Measurements from ENCODE around the gene ZBP1.
"Not testable (repeated sequence)": the region's sequence is repeated elsewhere in the genome, so short reads cannot be mapped to it uniquely, and the experiment has no call there.

ZBP1 gene

DNA sequence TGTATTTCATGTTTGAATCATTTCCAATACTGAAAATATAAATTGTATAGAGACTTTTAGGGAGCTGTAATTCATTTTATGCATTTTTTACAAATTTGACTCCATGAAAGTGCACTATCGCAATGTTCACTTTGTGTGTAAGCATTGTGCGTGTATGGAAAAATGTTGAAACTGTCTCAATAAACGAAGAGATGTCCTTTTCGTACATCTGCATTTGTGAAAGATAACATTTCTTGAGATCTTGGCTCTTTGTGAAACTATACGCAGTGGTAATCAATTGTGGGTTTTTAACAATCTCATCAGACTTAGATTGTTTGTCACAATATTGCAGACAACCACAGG lies 18.6 kb upstream of the ZBP1 start:
- DNase-seq (ENCODE audit: low read depth), result no peak

- no peak for DNase-seq (ENCODE audit: low read depth)
These were observed 18.1 kb upstream of the ZBP1 start for GRCh38 chr20:57638173-57638894.

- DNase-seq (ENCODE audit: low read depth), result no peak
These were observed 13.8 kb upstream of the ZBP1 start for GRCh38 chr20:57633945-57634491.

DNA sequence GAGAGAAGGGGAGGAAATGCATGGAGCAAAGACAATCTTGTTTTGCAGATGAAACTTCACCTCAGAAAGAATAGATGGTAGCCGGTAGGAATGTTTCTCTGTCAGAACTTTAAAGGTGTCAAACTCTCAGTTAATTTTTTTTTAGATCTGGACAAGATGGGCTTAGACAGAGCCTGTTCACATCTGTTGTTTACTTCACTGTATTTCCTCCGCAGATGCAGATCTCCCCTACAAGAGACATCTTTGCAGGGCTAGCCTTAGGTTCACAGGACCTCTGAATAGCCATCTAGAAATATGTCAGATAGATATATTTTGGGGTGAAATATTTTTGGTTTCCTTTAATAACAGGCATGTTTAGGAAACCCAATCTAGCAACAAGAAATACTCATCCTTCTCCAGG lies 12.1 kb upstream of the ZBP1 start:
- no peak for DNase-seq (ENCODE audit: low read depth)

- no peak for DNase-seq (ENCODE audit: low read depth)
These were observed 9.8 kb upstream of the ZBP1 start for GRCh38 chr20:57630061-57630460.

- DNase-seq (ENCODE audit: low read depth), result not testable (repeated sequence)
These were observed 9.3 kb upstream of the ZBP1 start for GRCh38 chr20:57629491-57629901.

GRCh38 chr20:57628962-57629308 lies 8.7 kb upstream of the ZBP1 start:
- not testable (repeated sequence) for DNase-seq (ENCODE audit: low read depth)

GRCh38 chr20:57628047-57628961 lies 8.1 kb upstream of the ZBP1 start:
- peak; percentile 55 for DNase-seq (ENCODE audit: low read depth)

DNA sequence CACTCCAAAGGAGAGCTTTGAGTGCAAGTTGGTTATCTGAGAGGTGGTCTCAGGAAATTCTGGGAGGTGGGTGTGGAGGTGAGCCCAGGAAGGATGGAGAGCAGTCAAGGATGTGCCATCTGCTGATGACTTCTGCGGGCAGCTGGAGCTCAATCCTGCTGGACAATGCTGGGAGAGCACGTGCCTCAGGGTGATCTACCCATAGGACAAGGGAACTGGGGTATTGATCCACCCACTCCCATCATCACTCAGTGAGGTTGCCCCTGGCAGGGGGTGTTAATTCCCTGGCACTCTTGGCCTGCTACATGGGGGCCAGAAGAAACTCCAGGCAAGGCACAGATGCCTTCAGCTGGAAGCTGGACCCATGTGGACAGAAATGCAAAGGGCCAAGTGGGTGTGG lies 7.1 kb upstream of the ZBP1 start:
- DNase-seq (ENCODE audit: low read depth), result no peak

GRCh38 chr20:57625978-57626377 lies 5.8 kb upstream of the ZBP1 start:
- DNase-seq (ENCODE audit: low read depth), result no peak

- DNase-seq (ENCODE audit: low read depth), result no peak
These were observed 5.1 kb upstream of the ZBP1 start for GRCh38 chr20:57625181-57625958.

DNA sequence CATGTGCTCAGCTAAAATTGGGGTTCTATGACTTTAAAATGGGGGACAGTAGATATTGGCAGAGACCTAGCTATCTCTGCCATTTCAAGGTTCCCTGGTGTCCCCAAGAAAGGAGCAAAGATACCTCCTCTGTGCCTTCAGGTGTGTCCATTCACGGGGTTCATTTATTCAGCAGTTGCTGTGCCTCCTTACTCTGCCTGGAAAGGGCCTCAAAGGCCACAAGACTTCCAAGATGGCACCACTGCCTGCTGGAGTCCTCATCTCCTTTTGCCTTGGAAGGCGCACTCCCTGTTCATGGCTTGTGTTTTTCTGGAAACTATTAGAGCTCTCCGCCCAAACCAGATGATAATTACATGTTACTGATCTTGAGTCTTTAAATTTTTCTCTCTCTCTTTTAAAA lies 3.9 kb upstream of the ZBP1 start:
- DNase-seq (ENCODE audit: low read depth), result no peak

GRCh38 chr20:57622579-57623381 lies 2.6 kb upstream of the ZBP1 start:
- peak; percentile 67 for DNase-seq (ENCODE audit: low read depth)

GRCh38 chr20:57622201-57622570 lies 2.0 kb upstream of the ZBP1 start:
- DNase-seq (ENCODE audit: low read depth), result no peak

DNA sequence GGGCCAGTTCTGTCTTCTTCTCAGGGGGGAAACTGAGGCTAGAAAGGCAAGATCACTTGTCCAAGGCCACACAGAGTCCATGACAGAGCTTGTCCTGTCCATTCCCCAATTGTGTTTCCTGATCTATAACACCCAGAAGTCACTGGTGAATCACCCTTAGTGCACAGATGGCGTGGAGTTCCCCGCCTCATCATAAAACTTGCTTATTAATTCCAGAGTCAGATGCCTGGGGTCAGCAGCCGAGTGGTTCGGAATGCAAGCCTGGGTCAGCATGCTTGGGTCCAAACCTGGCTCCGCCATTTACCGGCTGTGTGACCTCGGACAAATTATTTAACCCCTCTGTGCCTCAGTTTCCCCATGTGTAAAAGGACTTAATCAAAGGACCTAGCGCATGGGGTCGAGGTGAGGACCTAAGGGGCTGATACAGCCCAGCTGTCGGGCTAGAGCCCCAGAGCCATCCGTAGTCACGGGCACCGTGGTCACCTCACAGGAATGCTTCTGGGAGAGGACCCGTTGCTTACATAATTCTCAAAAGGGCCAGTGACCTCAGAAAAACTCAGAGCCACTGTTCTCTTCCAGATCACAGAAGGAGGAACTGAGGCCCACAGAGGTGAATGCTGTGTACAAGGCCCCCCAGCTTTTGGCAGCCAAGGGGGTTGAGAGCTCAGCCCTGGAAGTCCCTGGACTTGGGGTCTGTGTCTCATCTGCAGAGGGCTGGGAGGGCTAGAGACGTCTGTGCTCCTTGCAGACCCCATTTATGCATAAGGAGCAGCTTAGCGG lies 1.4 kb upstream of the ZBP1 start:
- no peak for DNase-seq (ENCODE audit: low read depth)

- no peak for DNase-seq (ENCODE audit: low read depth)
These were observed 773 bp upstream of the ZBP1 start for GRCh38 chr20:57620999-57621398.

GRCh38 chr20:57619051-57619831 lies 985 bp downstream of the ZBP1 start:
- DNase-seq (ENCODE audit: low read depth), result peak; percentile 38

DNA sequence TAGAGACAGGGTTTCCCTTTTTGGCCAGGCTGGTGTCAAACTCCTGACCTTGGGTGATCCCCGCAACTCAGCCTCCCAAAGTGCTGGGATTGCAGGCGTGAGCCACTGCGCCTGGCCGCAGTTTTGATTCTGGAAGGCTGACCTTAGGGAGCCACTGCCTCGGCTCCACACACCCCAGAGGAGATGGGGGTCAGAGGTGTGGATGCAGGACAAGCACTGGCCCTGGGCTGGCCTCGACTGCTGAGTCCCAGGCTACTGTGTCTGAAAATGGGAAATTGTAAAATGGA lies 1.5 kb downstream of the ZBP1 start:
- DNase-seq (ENCODE audit: low read depth), result no peak

DNA sequence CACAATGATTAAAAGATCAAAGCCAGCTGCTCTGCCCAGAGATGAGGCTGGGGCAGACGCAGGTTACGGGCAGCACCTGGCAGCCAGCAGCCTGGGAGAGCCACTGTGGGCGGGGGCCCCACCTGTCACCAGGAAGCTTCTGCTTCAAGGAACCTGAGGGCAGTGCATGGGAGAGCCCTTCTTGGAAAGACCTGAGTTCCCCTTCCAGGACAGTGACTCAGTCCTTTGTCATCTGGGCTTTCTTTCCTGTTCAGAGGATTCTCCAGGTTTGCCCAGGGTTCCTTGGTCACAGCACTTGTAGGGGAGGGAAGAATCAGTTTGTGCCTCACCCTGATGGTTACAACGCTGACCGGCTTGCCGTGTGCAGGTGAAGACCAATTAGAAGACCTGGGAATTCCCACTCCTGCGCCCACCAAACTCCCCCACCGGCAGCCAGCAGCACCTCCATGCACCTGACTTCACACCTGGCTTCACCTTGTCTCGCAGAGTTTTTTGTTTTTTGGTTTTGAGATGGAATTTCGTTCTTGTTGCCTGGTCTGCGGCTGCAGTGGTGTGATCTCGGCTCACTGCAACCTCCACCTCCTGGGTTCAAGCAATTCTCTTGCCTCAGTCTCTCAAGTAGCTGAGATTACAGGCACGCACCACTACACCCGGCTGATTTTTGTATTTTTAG lies 2.0 kb downstream of the ZBP1 start:
- DNase-seq (ENCODE audit: low read depth), result no peak
